ENCODE measurements around the gene RBM47. TPM values are rescaled to one million over a fixed set of nuclear protein-coding genes. Genes with fewer than 3 reads are reported as not detected.
A peak's percentile ranks its signal among the peaks of the same experiment; 100 is the strongest.

RBM47 gene
- total RNA-seq, 1 experiment from 2014 or later, result 5.2 TPM

DNA sequence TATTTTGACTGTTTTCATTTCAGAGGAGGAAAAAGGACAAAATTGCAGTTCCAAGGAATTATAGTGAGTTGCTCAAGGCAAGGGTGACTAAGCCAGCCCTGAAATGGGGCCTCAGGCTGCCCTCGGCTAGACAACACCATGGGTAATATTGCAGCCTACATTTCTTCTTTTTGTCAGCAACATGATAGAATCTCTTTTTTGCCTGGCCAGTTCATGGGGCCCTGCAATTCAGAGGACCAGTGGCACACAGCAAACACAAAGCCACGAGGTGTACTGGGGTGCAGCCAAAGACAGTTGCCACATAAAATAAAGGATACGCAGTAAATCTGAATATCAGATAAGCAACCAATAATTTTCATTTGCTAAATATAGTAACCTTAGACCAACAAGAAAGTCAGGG lies 41.8 kb downstream of the RBM47 start:
- DNase-seq (ENCODE audit: low spot score), result no peak

DNA sequence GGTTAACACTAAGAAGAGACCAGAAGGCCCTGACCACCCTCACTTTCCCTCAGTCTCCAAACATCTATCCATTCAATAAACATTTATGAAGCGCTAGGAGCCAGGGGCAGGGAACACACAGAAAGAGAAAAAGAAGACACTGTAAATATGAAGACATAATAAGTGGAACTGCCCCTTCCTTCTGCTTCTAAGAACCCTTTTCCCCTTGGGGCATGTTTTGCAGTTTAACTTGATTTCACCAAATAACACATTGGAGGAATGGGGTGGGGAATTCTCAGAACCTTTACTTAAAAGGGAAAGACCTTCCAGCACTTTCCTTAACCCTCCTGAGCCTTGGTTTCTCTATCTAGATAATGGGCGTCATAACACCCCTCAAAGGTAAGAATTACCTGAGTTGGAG lies 42.3 kb downstream of the RBM47 start:
- DNase-seq (ENCODE audit: low spot score), result no peak

DNA sequence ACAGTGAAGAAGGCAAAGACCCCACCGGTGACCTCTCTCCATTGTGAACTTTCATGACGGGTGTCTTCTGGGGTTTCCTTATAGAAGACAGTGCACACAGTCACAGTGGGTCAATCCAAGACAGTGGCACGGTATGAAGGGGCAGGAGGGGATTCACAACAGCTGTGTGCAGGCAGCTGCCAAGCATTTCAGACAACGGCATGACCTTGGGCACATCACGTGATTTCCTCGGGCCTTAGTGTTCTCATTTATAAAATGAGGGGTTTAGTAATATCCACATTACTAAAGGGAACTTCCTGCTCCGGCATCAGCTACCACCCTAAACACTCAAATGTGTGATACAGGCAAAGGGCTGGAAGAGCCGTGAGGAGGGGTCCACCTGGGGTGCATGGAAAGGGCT lies 42.9 kb downstream of the RBM47 start:
- DNase-seq (ENCODE audit: low spot score), result no peak

DNA sequence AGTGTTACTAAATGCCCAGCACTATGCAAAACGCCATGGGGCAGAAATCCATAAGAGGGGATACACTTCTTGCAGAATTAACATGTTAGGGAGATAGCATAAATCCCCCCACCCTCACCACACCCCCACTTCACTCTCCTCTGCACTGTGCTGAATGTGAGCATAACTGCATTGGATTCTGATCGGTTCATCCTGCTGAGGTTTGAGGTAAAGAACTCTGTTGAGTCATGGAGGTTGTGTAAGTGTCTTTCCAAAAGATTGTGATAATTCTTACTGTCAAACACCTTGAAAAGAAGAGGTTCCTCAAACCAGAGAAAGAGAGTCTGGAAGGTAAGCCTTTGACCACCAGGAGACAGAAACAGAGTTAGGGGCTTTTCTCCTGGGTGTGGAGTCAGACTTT lies 43.6 kb downstream of the RBM47 start:
- no peak for DNase-seq (ENCODE audit: low spot score)

DNA sequence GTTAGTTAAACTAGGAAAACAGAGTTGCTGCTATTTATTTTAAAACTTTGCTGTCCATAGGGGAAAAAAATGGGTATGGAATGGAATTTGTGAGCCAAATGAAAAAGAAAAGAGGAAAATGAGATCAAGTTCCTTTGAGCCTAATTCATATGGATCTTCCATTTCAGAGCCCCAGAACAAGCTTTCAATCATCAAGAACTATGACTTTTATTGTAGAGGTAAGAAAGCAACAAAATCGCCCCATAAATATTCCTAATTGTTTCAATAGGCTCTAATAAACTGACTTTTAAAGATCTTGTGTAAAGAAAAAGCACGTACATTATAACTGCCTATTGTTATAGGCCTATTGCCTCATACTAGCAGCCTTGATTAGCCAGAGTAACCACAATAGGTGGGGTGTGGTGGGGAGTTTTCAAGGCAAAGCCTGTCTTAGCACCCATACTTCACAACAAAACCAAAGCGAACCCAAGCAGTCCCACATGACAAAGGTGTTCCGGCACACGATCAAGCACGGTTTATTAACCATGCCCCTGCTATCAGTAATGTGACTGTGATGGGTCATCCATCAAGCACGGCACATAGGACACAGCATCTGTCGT lies 44.4 kb downstream of the RBM47 start:
- DNase-seq (ENCODE audit: low spot score), result no peak

DNA sequence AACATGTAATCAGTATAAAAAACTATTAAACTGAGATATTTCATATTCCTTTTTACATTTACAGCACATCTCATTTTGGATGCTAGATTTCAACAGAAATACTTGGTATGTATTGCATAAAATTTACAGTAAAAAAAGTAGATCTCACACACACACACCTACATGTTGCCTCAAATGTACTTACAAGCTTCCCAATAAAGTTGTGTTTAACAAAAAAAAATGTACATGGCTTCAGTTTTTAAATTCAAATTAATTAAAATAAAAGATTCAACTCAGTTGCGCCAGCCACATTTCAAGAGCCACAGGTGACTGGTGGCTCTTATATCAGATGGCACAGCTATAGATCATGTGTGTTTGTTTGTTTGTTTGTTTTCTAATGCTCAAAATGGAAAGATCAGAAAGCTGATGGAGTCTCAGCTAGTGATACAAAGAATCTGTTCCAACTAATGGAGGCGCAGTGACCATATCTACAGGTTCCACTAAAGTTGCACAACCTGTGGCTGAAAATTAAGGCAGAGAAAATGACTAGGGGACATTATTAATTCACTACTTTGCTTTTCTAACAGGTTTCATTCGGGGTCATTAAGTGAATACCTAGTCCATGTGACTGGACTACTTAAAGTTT lies 45.0 kb downstream of the RBM47 start:
- no peak for DNase-seq (ENCODE audit: low spot score)

DNA sequence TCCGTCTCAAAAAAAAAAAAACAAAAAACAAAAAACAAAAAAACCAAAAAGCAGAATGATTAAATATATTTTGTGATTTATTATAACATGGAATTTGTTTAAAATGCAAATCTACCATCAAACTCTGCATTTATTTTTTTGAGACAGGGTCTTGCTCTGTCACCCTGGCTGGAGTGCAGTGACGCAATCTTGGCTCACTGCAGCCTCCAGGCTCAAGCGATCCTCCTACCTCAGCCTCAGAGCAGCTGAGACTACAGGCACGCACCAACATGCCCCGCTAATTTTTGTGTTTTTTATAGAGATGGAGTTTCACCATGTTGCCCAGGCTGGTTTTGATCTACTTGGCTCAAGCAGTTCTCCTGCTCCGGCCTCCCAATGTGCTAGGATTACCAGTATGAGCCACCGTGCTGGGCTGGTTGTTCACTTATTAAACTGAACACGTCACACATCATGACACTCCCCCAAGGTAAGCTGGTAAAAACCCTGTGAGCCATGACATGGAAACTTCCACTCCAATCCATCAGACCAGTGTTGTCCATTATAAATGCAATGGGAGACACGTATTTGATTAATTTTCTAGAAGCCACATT lies 45.7 kb downstream of the RBM47 start:
- DNase-seq (ENCODE audit: low spot score), result no peak

DNA sequence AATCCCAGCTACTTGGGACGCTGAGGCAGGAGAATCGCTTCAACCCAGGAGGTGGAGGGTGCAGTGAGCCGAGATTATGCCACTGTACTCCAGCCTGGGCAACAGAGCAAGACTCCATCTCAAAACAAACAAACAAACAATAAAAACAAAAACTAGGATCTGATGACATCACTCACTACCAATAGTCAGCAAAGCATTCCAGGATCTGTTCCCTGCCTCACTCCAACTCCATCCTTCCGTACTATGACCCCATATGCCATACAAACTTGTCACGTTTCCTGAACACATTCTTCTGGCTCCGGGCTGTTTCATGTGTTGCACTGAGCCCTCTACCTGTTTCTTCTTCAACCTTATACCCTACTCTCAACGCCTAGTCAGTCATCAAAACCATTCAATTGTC lies 47.3 kb downstream of the RBM47 start:
- DNase-seq (ENCODE audit: low spot score), result no peak

DNA sequence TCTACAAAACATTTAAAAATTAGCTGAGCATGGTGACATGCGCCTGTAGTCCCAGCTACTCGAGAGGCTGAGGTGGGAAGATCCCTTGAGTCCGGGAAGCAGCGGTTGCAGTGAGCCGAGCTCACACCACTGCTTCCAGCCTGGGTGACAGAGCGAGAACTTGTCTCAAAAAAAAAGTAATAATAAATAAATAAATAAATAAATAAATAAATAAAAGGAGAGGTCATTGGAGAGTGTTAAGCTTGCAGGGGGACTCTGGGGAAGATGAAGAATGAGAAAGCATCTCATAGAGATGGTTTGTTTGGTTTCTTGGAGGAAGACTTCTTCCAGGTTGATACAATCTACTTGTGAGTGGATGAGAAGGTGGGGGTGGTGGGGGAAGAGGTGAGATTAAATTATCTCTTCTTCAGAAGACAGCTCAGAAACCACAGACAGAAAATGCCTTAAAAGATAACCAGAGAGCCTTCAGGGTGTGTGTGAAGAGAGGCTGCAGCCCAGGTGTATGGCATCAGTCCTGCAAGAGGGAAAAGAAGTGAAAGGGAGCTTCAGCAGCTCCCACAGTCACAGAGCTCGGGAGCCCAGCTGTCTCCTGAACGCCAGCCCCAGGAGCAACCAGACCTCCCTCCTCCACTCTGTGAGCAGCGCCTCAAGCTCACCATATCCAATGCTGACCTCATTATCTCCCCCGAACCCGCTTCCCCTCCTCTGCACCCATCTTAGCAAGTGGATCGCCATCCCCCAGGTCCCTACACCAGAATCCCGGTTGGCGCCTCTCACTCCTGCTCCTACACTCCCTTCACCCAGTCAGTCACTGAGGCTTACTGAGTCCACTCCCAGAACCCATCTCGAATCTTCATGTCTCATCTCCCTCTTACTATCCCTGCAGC lies 48.2 kb downstream of the RBM47 start:
- DNase-seq (ENCODE audit: low spot score), result no peak

DNA sequence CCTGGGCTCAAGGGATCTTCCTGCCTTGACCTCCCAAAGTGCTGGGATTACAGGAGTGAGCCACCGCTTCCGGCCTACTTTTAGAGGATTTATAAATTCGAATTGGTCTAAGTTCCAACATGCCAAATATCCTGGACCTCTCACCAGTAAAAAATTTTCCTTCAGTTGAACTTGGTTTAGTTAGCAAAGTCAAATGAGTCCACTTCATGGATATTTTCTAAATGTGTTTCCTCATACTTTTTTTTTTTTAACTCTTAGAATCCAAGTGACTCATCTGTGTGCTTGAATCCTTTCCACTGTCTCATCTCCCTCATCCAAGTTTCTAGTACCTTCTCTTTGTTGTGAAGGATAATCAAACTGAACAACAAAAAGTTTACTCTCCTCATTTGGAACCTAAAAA lies 49.7 kb downstream of the RBM47 start:
- no peak for DNase-seq (ENCODE audit: low spot score)

DNA sequence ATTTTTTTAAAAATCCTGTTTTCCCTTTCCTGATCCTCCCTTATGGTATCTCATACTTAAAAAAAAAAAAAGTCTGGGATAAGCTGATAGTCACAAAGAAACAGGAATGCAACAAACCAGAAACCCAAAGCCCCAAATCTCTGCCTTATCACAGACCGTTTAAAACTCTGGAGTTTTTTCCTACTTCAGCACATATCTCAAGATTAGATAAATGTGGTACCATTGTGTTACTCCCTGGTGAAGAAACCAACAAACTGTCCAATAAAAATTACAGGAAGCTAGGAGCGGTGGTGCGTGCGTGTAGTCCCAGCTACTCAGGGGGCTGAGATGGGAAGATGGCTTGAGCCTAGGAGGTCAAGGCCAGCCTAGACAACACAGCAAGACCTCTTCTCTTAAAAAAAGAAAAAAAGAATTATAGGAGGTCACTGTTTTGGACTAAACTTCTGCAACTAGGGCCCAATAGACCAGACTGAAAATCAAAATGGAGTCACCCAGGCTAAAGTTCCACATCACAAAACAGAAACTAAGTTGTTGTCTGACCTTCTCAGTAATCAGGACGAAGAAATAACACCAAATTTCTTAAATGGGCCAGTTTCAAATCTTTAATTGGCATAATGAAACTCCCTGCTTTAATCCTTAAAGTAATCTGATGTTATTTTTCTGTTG lies 51.9 kb downstream of the RBM47 start:
- no peak for DNase-seq (ENCODE audit: low spot score)

DNA sequence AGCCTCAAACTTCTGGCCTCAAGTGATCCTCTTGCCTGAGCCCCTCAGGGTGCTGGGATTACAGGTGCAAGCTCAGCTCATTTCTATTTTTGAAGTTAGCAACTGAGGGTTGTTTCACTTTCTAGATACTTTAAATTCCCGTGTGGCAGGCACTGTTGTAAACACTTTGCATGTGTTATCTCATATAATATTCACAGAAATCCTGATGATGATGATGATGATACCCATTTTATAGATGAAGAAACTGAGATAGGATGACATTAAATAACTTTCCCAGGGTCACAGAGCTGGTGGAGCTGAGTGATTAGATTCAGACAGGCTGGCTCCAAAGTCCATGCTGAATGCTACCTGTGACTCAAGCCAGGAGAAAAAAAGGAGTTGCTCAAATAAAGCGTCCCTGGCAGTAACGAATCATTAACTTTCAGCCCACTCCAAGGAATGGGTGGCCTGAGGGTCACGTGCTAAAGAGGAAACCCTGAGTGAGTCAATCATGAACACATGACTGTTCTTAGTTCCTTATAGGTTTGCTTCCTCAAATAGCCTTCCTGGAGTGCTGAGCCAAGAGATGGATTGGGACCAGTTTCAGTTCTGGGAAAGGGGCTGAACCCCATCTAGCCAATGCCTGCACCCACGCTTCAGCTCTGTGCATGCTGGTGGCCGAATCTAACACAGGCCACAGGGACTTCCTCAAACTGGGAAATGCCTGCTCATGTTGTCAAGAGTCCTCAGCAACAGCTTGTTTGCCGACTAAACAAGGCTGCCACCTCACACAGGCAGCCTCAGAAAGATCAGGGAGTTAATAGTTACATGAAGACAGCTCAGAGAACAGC lies 52.8 kb downstream of the RBM47 start:
- peak; percentile 98 for DNase-seq (ENCODE audit: low spot score)

DNA sequence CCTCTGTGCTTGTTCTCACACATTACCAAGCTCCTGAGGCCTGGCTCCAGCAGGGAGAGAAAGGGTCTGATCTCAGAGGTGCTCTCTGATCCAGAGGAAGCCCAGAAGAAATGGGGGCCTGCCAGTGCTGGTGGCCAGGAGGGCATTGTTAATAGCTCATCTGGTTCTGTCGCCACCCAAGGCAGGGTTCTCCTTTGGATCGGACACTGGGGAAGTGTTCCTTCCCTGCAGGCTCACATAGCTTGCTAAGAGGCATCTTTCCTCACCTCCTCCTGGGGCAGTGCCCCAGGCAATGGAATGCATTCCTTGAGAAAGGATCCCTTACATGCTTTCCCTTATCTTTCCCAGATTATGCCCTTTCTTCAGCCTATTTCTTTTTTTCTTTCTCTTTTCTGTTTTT lies 53.8 kb downstream of the RBM47 start:
- DNase-seq (ENCODE audit: low spot score), result no peak

DNA sequence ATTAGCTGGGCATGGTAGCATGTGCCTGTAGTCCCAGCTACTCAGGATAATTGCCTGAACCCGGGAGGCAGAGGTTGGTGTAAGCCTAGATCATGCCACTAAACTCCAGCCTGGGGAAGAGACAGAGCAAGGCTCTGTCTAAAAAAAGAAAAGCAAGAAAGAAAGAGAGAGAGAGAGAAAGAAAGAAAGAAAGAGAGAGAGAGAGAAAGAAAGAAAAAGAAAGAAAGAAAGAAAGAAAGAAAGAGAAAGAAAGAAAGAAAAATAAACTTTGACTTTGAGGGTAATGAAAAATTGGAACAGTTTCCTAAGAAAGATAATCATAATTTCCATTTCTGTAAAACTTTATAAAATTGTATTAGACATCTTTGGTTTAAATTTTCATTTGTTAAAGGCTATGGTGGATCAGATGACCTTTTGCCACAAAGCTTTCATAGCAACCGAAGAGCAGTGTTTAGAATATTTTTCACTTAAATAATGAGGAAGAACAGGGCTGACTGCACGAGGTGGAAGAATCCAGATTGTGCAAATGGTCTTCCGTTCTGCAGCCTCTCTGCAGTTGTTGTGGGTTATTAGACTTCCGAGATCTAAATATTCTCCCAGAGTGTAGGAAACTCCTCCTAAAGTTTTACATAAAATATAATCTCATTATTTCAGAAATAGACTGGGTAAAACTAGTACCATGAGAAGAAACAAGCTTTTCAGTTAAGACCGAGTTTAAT lies 55.9 kb downstream of the RBM47 start:
- DNase-seq (ENCODE audit: low spot score), result no peak

DNA sequence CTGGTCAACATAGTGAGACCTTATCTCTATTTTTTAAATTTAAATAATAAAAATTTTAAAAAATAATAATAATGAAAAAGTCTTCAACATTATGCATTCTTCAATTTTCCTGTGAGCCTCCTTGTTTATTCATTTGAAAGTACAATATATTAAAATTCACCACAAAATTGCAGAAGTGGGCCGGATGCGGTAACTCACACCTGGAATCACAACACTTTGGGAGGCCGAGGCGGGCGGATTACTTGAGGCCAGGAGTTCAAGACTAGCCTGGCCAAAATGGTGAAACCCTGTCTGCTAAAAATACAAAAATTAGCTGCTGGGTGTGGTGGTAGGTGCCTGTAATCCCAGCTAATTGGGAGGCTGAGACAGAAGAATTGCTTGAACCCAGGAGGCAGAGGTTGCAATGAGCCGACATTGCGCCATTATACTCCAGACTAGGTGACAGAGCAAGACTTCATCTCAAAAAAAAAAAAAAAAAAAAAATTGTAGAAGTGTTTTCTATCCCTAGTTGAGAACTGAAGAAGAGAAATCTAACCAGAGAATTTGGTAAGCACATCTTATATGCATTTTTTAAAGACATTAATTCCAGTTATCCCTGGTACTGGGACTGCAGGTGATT lies 56.9 kb downstream of the RBM47 start:
- DNase-seq (ENCODE audit: low spot score), result no peak

DNA sequence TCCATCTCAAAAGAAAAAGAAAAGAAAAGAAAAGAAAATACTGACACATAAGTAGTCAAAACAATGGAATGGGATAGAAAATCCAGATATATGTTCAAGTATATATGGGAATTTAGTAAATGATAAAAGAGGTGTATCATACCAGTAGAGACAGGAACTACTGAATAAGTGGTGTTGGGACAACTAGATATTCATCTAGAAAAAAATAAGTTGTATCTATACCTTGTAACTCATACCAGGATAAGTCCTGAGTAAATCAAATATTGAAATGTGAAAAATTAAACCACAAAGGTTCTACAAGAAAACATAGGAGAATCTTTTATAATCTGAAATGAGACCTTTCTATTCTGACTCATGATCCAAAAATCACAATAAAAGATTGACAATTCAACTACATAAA lies 58.5 kb downstream of the RBM47 start:
- no peak for DNase-seq (ENCODE audit: low spot score)

DNA sequence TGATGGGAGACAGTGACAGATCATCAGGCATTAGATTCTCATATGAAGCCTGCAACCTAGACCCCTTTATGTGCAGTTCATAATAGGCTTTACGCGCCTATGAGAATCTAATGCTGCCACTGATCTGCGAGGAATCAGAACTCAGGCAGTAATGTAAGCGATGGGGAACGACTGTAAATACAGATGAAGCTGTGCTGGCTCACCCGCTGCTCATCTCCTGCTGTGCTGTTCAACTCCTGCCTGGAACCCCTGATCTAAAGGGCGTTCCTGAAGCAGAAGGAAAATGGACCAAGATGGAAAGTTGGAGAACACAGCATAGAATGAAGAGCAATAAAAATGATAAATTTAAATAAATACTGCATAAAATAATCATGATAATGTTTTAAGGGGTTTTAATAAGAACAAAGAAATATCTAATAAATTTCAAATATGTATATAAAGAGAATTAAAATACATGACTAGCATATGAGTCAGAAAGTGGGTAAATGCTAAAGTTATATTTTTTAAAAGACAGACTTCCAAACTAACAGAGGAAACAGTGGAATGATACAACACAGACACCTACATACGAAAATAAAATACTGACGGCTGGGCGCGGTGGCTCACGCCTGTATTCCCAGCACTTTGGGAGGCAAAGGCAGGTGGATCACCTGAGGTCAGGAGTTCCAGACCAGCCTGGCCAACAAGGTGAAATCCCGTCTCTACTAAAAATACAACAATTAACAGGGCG lies 59.2 kb downstream of the RBM47 start:
- DNase-seq (ENCODE audit: low spot score), result no peak

DNA sequence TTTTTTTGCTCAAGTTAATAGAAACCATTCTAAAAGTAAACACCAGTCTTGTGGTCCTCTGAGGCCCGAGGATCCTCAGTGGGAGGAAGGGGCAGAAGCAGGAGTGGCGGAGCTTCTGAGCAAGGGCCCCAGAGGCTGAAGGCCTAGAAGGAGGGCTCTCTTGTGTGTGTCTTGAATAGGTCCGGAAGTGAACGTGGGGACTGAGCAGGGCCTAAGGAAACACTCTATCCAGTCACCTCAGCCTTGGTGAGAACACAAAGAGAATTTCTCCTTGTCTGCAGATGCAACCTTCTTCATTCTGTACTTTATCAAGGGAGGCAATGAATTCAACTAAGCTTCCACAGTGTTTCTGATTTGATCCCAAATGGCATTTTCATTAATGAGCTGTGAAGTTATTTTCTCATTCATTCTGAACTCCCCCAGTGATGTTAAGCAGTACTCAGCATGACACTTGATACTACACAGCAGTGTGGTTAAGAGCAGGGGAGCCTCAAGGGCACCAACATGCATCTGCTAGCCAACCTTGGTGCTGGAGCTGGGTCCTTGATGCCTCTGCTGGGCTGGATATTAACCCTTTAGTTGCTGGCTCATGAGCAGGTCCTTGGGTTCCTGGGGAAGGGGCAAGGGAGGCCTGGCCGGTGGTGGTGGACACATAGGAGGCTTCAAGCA lies 64.7 kb downstream of the RBM47 start:
- DNase-seq (ENCODE audit: low spot score), result no peak

DNA sequence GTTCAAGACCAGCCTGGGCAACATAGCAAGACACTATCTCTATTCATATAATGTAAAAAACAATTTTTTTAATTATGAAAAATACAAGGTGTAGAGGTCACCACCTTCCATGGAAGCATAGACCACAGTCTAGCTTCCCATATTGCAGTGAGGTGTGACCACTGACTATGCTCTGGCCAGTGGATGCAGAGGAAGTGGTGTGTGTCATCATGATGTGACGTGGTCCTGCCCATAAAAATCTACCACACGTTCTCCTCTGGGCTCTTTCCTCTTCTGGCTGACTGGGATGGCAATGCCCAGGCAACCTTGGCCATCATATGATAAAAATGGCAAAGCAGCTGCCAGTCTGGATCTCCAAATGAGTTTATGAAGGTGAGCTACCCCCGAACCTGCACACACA lies 65.7 kb downstream of the RBM47 start:
- DNase-seq (ENCODE audit: low spot score), result peak; percentile 77
